Measurements from ENCODE around the gene SESN1.

DNA sequence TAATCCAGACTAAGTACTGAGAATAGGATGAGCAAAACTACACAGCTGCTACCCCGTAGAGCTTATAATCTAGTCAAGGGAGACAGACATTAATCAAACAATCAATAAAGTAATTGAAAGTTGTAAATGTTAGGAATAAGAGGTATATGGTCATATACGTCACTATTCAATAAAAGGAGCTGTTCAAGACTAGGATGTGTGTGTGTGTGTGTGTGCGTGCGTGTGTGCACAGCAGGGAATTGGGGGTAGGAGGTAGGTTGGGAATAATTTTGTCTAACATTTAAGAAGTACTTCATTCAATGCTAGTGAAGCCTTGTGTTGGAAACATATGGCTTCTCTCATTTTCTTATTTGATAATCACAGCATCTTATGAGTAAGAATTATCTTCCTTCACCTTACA, 41.8 kb downstream of the SESN1 start:
- TF ChIP-seq, protein P1, sequence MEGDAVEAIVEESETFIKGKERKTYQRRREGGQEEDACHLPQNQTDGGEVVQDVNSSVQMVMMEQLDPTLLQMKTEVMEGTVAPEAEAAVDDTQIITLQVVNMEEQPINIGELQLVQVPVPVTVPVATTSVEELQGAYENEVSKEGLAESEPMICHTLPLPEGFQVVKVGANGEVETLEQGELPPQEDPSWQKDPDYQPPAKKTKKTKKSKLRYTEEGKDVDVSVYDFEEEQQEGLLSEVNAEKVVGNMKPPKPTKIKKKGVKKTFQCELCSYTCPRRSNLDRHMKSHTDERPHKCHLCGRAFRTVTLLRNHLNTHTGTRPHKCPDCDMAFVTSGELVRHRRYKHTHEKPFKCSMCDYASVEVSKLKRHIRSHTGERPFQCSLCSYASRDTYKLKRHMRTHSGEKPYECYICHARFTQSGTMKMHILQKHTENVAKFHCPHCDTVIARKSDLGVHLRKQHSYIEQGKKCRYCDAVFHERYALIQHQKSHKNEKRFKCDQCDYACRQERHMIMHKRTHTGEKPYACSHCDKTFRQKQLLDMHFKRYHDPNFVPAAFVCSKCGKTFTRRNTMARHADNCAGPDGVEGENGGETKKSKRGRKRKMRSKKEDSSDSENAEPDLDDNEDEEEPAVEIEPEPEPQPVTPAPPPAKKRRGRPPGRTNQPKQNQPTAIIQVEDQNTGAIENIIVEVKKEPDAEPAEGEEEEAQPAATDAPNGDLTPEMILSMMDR (IDR thresholded peaks at IDR 0.05): no peak
- TF ChIP-seq POLR2A (IDR thresholded peaks at IDR 0.05): no peak

Measured in Peyer's patch (tissue), 4 donors.